Measurements from ENCODE around the gene STAMBP.

STAMBP gene

DNA sequence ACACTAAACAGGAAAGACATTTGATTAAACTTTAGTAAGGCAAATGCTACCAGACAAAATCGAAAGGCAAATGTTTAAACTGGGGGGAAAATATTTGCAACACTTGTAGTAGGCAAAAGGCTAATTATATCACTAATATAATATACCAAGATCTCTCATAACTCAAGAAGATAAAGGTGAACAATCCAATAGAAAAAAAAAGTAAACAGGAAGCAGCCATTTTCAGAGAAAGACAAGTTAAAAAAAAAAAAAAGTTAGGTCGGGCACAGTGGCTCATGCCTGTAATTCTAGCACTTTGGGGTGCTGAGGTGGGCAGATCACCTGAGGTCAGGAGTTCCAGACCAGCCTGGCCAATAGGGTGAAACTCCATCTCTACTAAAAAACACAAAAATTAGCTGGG lies 59.6 kb downstream of the STAMBP start:
- TF ChIP-seq, protein P1, sequence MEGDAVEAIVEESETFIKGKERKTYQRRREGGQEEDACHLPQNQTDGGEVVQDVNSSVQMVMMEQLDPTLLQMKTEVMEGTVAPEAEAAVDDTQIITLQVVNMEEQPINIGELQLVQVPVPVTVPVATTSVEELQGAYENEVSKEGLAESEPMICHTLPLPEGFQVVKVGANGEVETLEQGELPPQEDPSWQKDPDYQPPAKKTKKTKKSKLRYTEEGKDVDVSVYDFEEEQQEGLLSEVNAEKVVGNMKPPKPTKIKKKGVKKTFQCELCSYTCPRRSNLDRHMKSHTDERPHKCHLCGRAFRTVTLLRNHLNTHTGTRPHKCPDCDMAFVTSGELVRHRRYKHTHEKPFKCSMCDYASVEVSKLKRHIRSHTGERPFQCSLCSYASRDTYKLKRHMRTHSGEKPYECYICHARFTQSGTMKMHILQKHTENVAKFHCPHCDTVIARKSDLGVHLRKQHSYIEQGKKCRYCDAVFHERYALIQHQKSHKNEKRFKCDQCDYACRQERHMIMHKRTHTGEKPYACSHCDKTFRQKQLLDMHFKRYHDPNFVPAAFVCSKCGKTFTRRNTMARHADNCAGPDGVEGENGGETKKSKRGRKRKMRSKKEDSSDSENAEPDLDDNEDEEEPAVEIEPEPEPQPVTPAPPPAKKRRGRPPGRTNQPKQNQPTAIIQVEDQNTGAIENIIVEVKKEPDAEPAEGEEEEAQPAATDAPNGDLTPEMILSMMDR (IDR thresholded peaks at IDR 0.05; ENCODE audit: control insufficient read depth, extremely low read depth, insufficient read depth) = no peak
- no peak overlapping the region for H3K4me3 ChIP-seq (ENCODE audit: low read depth, low read length)
- DNase-seq (ENCODE audit: low read depth) = no peak

DNA sequence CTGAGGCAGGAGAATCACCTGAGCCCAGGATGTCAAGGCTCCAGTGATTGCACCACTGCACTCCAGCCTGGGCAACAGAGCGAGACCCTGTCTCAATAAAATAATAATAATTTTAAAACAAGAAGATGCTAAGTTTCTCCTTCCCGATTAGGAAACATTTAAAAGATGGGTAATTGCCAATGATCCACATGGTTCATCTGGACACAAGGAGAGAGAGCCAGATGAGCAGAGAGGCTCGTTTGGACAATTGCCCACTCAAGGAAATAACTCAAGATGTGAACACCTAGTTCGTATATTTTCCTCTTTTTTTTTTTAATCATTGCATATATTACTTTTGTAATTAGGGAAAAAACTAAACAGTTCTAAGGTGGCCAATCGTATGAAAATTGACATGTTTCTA lies 60.4 kb downstream of the STAMBP start:
- no peak for DNase-seq (ENCODE audit: low read depth)
- H3K4me3 ChIP-seq (ENCODE audit: low read depth, low read length) = no peak overlapping the region
- TF ChIP-seq, protein P1 (IDR thresholded peaks at IDR 0.05; ENCODE audit: control insufficient read depth, extremely low read depth, insufficient read depth) = no peak

DNA sequence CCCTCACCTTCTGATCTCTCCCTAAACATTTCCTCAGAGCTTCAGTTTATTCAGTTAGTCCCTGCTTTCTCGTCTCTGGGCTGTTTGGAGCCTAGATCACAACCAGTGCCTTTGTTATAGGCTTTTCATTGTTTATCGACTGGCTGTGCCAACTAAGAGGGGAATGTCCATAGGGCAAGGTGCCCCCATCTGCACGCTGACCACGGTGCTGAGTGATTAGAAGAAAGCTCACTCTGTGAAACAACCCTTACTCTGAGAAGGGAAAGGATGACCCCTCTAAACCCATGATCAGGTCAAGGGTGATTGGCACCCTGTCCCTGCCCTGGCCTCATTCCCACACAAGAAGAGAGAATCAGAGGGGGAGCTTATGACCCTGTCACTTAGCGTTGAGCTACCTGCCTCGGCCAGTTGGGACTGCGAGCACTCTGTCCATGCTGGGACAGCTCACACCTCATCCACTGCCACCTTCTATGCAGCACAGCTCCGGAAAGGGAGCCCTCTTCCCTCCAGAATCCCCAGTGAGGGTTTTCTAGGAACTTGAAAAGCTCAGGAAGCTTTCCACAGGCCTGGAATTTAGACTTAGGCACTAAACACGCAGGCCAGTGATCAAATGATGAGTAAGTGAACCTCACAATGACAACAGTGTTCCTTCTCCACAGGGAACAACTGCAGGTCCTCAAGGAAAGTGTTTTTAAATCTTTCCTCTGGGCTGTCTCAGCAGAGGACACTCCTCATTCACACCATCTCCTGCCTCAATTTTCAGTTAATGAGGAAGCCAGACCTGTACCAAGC lies 61.7 kb downstream of the STAMBP start:
- no peak overlapping the region for H3K4me3 ChIP-seq (ENCODE audit: low read depth, low read length)
- TF ChIP-seq, protein P1 (IDR thresholded peaks at IDR 0.05; ENCODE audit: control insufficient read depth, extremely low read depth, insufficient read depth) = no peak
- no peak for DNase-seq (ENCODE audit: low read depth)

DNA sequence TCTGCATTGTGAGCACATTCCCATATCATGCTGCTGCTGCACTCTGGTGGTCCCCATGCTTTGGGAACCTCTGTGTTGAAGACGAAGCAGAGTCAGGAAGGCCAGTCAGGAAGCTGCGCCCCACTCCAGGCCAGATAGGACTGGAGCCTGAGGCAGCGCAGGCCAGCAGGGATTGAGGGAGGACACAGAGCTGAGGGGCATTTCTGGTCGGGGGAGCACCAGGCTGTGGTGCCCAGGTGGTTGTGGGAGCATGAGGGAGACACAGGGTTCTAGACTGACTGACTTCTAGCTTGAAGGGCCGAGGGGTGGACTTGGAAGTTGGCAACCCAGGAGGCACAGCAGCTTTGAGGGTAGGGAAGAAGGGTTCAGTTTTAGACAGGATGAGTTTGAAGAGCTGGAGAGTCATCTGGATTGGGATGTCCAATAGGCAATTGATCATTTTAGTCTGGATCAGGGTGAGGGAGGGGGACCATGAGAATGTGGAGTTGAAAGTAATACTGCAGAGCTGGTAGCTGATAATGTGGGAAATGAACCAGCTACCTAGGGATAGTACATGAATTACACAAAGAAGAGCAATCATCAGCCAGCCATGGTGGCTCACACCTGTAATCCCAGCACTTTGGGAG lies 62.6 kb downstream of the STAMBP start:
- TF ChIP-seq, protein P1 (IDR thresholded peaks at IDR 0.05; ENCODE audit: control insufficient read depth, extremely low read depth, insufficient read depth) = no peak
- no peak for DNase-seq (ENCODE audit: low read depth)
- no peak overlapping the region for H3K4me3 ChIP-seq (ENCODE audit: low read depth, low read length)

DNA sequence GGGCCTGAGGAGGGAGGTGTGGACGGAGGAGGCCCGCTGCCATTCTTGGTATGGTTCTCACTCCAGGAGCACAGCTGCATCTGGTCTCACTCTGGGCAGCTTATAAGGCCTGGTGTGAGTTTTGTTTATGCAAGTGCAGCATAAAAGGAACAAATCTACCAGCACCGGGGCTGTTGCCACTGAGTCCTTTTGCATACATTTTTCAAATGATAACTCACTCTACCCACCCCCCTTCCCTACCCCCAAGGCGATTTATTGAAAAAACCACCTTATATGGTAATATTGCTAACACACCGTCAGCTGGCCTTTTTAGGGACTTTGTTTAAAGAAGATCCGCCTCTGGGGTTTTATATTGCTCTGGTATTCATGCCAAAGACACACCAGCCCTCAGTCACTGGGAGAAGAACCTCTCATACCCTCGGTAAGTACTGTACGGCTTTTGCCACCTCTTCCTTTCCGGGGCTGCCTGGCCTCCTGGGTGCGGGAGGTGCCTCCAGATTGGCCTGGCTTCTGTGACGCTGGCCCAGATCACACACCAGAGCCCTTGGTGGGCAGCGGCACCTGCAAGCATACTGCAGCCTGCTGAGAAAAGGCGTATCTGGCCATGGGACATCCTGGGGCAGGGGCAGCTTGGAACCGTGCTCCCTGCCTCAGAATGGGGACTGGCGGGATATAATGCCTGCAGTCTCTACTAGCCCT lies 64.0 kb downstream of the STAMBP start, which contains the start of gene ACTG2:
TSS of gene ACTG2 (plus strand) at position 378 of the 699 bp plus-strand sequence. CDS start 8,304 bp downstream, outside the sequence.
- DNase-seq (ENCODE audit: low read depth) = no peak
- H3K4me3 ChIP-seq (ENCODE audit: low read depth, low read length) = no peak within 1 kb of the TSS
- TF ChIP-seq, protein P1 (IDR thresholded peaks at IDR 0.05; ENCODE audit: control insufficient read depth, extremely low read depth, insufficient read depth) = no peak

GRCh38 chr2:73893764-73894474 lies 65.2 kb downstream of the STAMBP start:
- no peak for DNase-seq (ENCODE audit: low read depth)
- TF ChIP-seq, protein P1 (IDR thresholded peaks at IDR 0.05; ENCODE audit: control insufficient read depth, extremely low read depth, insufficient read depth) = no peak
- no peak overlapping the region for H3K4me3 ChIP-seq (ENCODE audit: low read depth, low read length)

Measured in LNCaP clone FGC (cell line).